ENCODE data around the gene GHITM. TPM values are rescaled to one million over a fixed set of nuclear protein-coding genes. Genes with fewer than 3 reads are reported as not detected.
A peak's percentile ranks its signal among the peaks of the same experiment; 100 is the strongest.

Gene GHITM
- total RNA-seq = 100 to 1,000 TPM; 284 to 404 TPM

- intact Hi-C loops (cut with DNase I) = no loop called here
- peak; percentile 100 for DNase-seq
These were observed at the start of gene GHITM for GRCh38 chr10:84139126-84140035. Gene GHITM (plus strand): TSS chr10:84139509. CDS start chr10:84141501, 1,992 bp downstream.

GRCh38 chr10:84095811-84096497 lies 43.4 kb upstream of the GHITM start:
- intact Hi-C loops (cut with DNase I) = no loop called here
- TF ChIP-seq CTCF (IDR thresholded peaks at IDR 0.05) = no peak
- Histone ChIP-seq H3K9ac (ENCODE audit: low read depth in 2 of 2, low read length in 2 of 2) (no peak overlapping the region), H3K27ac (no peak overlapping the region), H3K27me3 (no peaks in the 10 kb centered on the region), H3K4me1 (no peaks in the 10 kb centered on the region), H3K36me3 (no peaks in the 10 kb centered on the region), H3K4me3 (no peak overlapping the region), H3K9me3 (no peaks in the 10 kb centered on the region)
- no peak for DNase-seq

More at GRCh38 chr10:84139126-84140035, at the start of gene GHITM:
- no peaks in the 10 kb centered on the region for H3K27me3 ChIP-seq
- H3K9ac ChIP-seq (ENCODE audit: low read depth in 2 of 2, low read length in 2 of 2) = peak within 1 kb of the TSS; percentile 97 to 100
- H3K27ac ChIP-seq = peak within 1 kb of the TSS; percentile 98
- TF ChIP-seq CTCF (IDR thresholded peaks at IDR 0.05) = peak; percentile 19
- H3K4me3 ChIP-seq = peak within 1 kb of the TSS; percentile 97
- H3K36me3 ChIP-seq = peaks cover 6% of the 10 kb centered on the region
- no peaks in the 10 kb centered on the region for H3K9me3 ChIP-seq
- H3K4me1 ChIP-seq = peaks cover 13% of the 10 kb centered on the region

GRCh38 chr10:84097787-84098353 lies 41.4 kb upstream of the GHITM start:
- intact Hi-C loops (cut with DNase I) = no loop called here
- DNase-seq = no peak

GRCh38 chr10:84098667-84099066 lies 40.6 kb upstream of the GHITM start:
- intact Hi-C loops (cut with DNase I) = no loop called here
- no peak overlapping the region for H3K4me3 ChIP-seq
- no peak for DNase-seq
- H3K27ac ChIP-seq = no peak overlapping the region
- no peaks in the 10 kb centered on the region for H3K36me3 ChIP-seq
- H3K27me3 ChIP-seq = no peaks in the 10 kb centered on the region
- H3K9me3 ChIP-seq = no peaks in the 10 kb centered on the region
- H3K9ac ChIP-seq (ENCODE audit: low read depth in 2 of 2, low read length in 2 of 2) = no peak overlapping the region
- H3K4me1 ChIP-seq = no peaks in the 10 kb centered on the region
- no peak for TF ChIP-seq CTCF (IDR thresholded peaks at IDR 0.05)

More at GRCh38 chr10:84097787-84098353, 41.4 kb upstream of the GHITM start:
- no peaks in the 10 kb centered on the region for H3K27me3 ChIP-seq
- H3K4me3 ChIP-seq = no peak overlapping the region
- H3K27ac ChIP-seq = no peak overlapping the region
- no peaks in the 10 kb centered on the region for H3K4me1 ChIP-seq
- no peak overlapping the region for H3K9ac ChIP-seq (ENCODE audit: low read depth in 2 of 2, low read length in 2 of 2)
- no peaks in the 10 kb centered on the region for H3K9me3 ChIP-seq
- peak; percentile 34 for TF ChIP-seq CTCF (IDR thresholded peaks at IDR 0.05)
- H3K36me3 ChIP-seq = no peaks in the 10 kb centered on the region

- Histone ChIP-seq H3K4me1 (no peaks in the 10 kb centered on the region), H3K36me3 (no peaks in the 10 kb centered on the region), H3K9me3 (no peaks in the 10 kb centered on the region), H3K27me3 (no peaks in the 10 kb centered on the region), H3K9ac (ENCODE audit: low read depth in 2 of 2, low read length in 2 of 2) (no peak overlapping the region), H3K4me3 (no peak overlapping the region), H3K27ac (no peak overlapping the region)
- intact Hi-C loops (cut with DNase I) = no loop called here
- TF ChIP-seq CTCF (IDR thresholded peaks at IDR 0.05) = no peak
- DNase-seq = no peak
These were observed 38.3 kb upstream of the GHITM start for GRCh38 chr10:84101042-84101441.

All from colonic mucosa (tissue), 4 donors.